Ramos (cell line): Measurements from ENCODE around the gene DRAXIN.

Experiments
- in situ Hi-C: fragments of 300-500 bp; cut with MboI; formaldehyde crosslinking; loops from one replicate; pipeline ENCODE4 v1.14.3; 2022; ENCODE audit warnings: low sequenced_read_pairs; ENCODE audit not compliant: unreplicated experiment

DRAXIN gene

GRCh38 chr1:11682799-11683198 lies 8.7 kb upstream of the DRAXIN start:
- in situ Hi-C loops = no loop called here

- in situ Hi-C loops = no loop called here
Observed at GRCh38 chr1:11684070-11684469, 7.4 kb upstream of the DRAXIN start.

- in situ Hi-C loops = no loop called here
Observed at GRCh38 chr1:11685210-11685752, 6.2 kb upstream of the DRAXIN start.

GRCh38 chr1:11688506-11688905 lies 3.0 kb upstream of the DRAXIN start:
- in situ Hi-C loops = no loop called here

- in situ Hi-C loops = no loop called here
Observed at GRCh38 chr1:11690397-11691301, 861 bp upstream of the DRAXIN start.

- in situ Hi-C loops = no loop called here
Observed at GRCh38 chr1:11691928-11692711, 610 bp downstream of the DRAXIN start.

- in situ Hi-C loops = no loop called here
Observed at GRCh38 chr1:11693024-11693590, 1.6 kb downstream of the DRAXIN start.

GRCh38 chr1:11693917-11694316 lies 2.4 kb downstream of the DRAXIN start:
- in situ Hi-C loops = no loop called here

- in situ Hi-C loops = no loop called here
Observed at GRCh38 chr1:11695861-11696260, 4.4 kb downstream of the DRAXIN start.

- in situ Hi-C loops = no loop called here
Observed at GRCh38 chr1:11697188-11697892, 5.8 kb downstream of the DRAXIN start.

GRCh38 chr1:11697893-11698210 lies 6.3 kb downstream of the DRAXIN start:
- in situ Hi-C loops = no loop called here

GRCh38 chr1:11700601-11701467 lies 9.3 kb downstream of the DRAXIN start:
- in situ Hi-C loops = no loop called here

GRCh38 chr1:11701551-11701961 lies 10.0 kb downstream of the DRAXIN start:
- in situ Hi-C loops = no loop called here

GRCh38 chr1:11701981-11702803 lies 10.7 kb downstream of the DRAXIN start:
- in situ Hi-C loops = no loop called here

GRCh38 chr1:11703357-11704193 lies 12.1 kb downstream of the DRAXIN start:
- in situ Hi-C loops = no loop called here

GRCh38 chr1:11704194-11704529 lies 12.7 kb downstream of the DRAXIN start:
- in situ Hi-C loops = no loop called here

- in situ Hi-C loops = no loop called here
Observed at GRCh38 chr1:11704691-11705475, 13.4 kb downstream of the DRAXIN start.
